ENCODE measurements around the gene CENPF. TPM values are rescaled to one million over a fixed set of nuclear protein-coding genes. Genes with fewer than 3 reads are reported as not detected.

CENPF gene
- total and polyA plus RNA-seq, 9 of the 15 experiments (the other 6 are each of a cell fraction or from before 2014, with no cell fraction given), result 50.6 to 180 (median 98.3) TPM

DNA sequence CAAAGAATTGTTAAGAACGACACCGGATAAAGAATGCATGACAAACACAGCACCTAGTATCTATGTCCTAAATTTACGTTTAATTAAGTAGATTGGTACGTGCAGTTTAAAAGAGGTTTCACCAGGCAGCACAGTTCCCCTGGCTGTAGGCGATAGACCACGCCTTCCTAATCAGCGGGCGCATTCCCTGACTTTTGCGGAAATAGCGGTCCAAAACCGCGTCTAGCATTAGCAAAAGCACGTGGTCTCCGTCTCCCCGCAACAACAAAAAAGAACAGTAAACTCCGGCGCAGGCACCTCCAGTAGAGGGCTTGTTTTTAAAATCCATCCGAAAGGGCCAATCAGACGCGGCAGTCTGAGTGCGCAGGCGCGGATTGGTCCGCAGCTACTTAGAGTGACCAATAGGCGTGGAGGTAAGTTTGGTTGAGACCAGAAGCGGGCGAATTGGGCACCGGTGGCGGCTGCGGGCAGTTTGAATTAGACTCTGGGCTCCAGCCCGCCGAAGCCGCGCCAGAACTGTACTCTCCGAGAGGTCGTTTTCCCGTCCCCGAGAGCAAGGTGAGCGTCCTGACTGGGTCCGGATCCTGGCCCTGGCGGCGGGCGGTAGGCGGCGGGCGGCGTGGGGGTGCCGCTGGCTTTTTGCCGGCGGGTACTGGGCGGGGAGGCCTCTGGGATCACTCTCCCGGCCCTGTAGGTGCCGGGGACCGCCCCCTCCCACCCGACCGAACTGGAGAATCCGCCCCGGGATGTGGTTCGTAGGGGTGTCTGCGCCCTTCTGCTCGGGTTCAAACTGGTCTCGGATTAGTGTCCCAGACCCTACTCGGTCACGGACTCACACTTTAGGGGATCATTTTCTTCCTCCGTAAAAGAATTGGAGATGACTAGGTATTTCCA, at the start of gene CENPF (continued):
- TF ChIP-seq, protein P1, sequence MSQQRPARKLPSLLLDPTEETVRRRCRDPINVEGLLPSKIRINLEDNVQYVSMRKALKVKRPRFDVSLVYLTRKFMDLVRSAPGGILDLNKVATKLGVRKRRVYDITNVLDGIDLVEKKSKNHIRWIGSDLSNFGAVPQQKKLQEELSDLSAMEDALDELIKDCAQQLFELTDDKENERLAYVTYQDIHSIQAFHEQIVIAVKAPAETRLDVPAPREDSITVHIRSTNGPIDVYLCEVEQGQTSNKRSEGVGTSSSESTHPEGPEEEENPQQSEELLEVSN (IDR thresholded peaks at IDR 0.05; ENCODE audit: borderline replicate concordance in 1 of 2, extremely low read depth in 1 of 2, insufficient read depth in 1 of 2, insufficient read length in 1 of 2, low read depth in 1 of 2, low read length in 1 of 2, poor library complexity in 1 of 2, severe bottlenecking in 1 of 2), result peak; percentile 85 to 91
- TF ChIP-seq GABPA (tag; conservative IDR thresholded peaks at IDR 0.05; ENCODE audit: low read depth) (peak; percentile 54), SP1 (CRISPR knock-in tag; IDR thresholded peaks at IDR 0.05) (peak; percentile 83; the same call in 1 of the 2 replicates), NR2C1 (IDR thresholded peaks at IDR 0.05) (no peak), NR2C1 (tag; IDR thresholded peaks at IDR 0.05) (no peak), ZNF586 (CRISPR knock-in tag; conservative IDR thresholded peaks at IDR 0.05) (no peak), MEF2D (tag; conservative IDR thresholded peaks at IDR 0.05; ENCODE audit: low read depth) (no peak), GTF2F1 (IDR thresholded peaks at IDR 0.05; ENCODE audit: low read depth, low read length) (0 out of 2 replicates have a peak, but pooled peaks have one; percentile 17), TBL1XR1 (IDR thresholded peaks at IDR 0.05; ENCODE audit: low read length in 2 of 2) (0 out of 4 replicates have a peak, but pooled peaks of 1 of the 2 experiments have one; percentile 63), ZSCAN29 (IDR thresholded peaks at IDR 0.05) (no peak), SMARCE1 (IDR thresholded peaks at IDR 0.05) (no peak), NCOA2 (IDR thresholded peaks at IDR 0.05; ENCODE audit: partially characterized antibody in 2 of 2) (no peak)
- TF ChIP-seq, protein P2, sequence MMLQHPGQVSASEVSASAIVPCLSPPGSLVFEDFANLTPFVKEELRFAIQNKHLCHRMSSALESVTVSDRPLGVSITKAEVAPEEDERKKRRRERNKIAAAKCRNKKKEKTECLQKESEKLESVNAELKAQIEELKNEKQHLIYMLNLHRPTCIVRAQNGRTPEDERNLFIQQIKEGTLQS (IDR thresholded peaks at IDR 0.05), result no peak; the same call in 1 of the 2 replicates
- TF ChIP-seq, protein P2 (CRISPR knock-in tag; conservative IDR thresholded peaks at IDR 0.05), result peak; percentile 91
- TF ChIP-seq, protein P3, sequence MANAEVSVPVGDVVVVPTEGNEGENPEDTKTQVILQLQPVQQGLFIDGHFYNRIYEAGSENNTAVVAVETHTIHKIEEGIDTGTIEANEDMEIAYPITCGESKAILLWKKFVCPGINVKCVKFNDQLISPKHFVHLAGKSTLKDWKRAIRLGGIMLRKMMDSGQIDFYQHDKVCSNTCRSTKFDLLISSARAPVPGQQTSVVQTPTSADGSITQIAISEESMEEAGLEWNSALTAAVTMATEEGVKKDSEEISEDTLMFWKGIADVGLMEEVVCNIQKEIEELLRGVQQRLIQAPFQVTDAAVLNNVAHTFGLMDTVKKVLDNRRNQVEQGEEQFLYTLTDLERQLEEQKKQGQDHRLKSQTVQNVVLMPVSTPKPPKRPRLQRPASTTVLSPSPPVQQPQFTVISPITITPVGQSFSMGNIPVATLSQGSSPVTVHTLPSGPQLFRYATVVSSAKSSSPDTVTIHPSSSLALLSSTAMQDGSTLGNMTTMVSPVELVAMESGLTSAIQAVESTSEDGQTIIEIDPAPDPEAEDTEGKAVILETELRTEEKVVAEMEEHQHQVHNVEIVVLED (CRISPR knock-in tag; IDR thresholded peaks at IDR 0.05), result 0 out of 2 replicates have a peak, but pooled peaks have one; percentile 20
